Measurements from ENCODE around the gene DDIT4. TPM values are rescaled to one million over a fixed set of nuclear protein-coding genes. Genes with fewer than 3 reads are reported as not detected.

Gene DDIT4
- total and polyA plus RNA-seq, 3 donors from 2014 or later: 46.6 to 94.3 (median 69.6) TPM

- TF ChIP-seq CTCF (IDR thresholded peaks at IDR 0.05) (no peak), POLR2A (IDR thresholded peaks at IDR 0.05) (no peak)
- Histone ChIP-seq H3K27me3 (no peaks in the 10 kb centered on the region), H3K9me3 (no peaks in the 10 kb centered on the region), H3K27ac (no peak overlapping the region), H3K36me3 (ENCODE audit: low read depth, missing control alignments) (no peaks in the 10 kb centered on the region), H3K4me3 (no peak overlapping the region), H3K4me1 (peaks cover 55% of the 10 kb centered on the region)
- intact Hi-C loops (cut with DNase I; ENCODE audit: low total_unique reads): no loop called here
- no peak for DNase-seq
- WGBS, 2 donors: 91 to 97% methylated on average over 7 of the region's 7 CpGs
Observed at GRCh38 chr10:72311667-72312066, 37.9 kb downstream of the DDIT4 start.

DNA sequence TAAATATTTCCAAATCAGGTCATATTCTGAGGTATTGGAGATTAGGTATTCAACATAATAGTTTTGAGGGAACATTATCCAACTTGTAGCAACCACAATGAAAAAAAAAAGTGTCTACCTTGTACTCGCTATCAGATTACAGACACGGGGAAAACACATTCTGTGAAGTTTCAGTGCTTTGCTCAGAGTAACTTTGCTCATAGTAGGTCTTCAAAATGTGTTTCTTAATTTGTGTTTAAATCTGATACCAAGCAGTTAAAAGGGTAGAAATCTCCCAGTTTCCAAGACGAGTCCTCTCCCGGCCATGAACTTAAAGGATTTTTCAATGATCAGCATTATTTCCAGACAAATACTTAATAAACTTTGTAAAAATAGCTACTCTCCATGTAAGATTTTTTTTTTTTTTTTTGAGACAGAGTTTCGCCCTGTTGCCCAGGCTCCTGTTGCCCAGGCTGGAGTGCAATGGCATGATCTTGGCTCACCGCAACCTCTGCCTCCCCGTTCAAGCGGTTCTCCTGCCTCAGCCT, 39.2 kb downstream of the DDIT4 start:
- no peak for TF ChIP-seq CTCF (IDR thresholded peaks at IDR 0.05)
- TF ChIP-seq POLR2A (IDR thresholded peaks at IDR 0.05): no peak
- Histone ChIP-seq H3K27ac (no peak overlapping the region), H3K27me3 (no peaks in the 10 kb centered on the region), H3K36me3 (ENCODE audit: low read depth, missing control alignments) (no peaks in the 10 kb centered on the region), H3K4me1 (peaks cover 57% of the 10 kb centered on the region), H3K9me3 (no peaks in the 10 kb centered on the region), H3K4me3 (no peak overlapping the region)
- intact Hi-C loops (cut with DNase I; ENCODE audit: low total_unique reads): no loop called here
- WGBS, 2 donors: 70 to 78% methylated on average over 8 of the region's 8 CpGs
- DNase-seq: no peak

DNA sequence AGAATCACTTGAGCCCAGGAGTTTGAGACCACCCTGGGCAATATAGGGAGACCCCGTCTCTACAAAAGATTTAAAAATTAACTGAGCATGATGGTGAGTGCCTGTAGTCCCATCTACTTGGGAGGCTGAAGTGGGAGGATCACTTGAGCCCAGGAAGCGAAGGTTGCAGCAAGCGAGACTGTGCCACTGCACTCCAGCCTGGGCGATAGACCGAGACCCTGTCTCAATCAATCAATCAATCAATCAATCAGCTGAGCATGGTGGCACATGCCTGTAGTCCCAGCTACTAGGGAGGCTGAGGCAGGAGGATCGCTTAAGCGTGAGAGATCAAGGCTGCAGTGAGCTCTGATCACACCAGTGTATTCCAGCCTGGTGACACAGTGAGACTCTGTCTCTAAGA, 40.5 kb downstream of the DDIT4 start:
- H3K9me3 ChIP-seq: no peaks in the 10 kb centered on the region
- no peak for DNase-seq
- no peak for TF ChIP-seq CTCF (IDR thresholded peaks at IDR 0.05)
- TF ChIP-seq POLR2A (IDR thresholded peaks at IDR 0.05): no peak
- peaks cover 51% of the 10 kb centered on the region for H3K4me1 ChIP-seq
- H3K4me3 ChIP-seq: no peak overlapping the region
- H3K36me3 ChIP-seq (ENCODE audit: low read depth, missing control alignments): no peaks in the 10 kb centered on the region
- intact Hi-C loops (cut with DNase I; ENCODE audit: low total_unique reads): no loop called here
- H3K27ac ChIP-seq: peak overlapping the region in 1 of 2 donors; percentile 54
- WGBS, 2 donors: 88 to 97% methylated on average over 5 to 7 of the region's 7 CpGs
- H3K27me3 ChIP-seq: no peaks in the 10 kb centered on the region

DNA sequence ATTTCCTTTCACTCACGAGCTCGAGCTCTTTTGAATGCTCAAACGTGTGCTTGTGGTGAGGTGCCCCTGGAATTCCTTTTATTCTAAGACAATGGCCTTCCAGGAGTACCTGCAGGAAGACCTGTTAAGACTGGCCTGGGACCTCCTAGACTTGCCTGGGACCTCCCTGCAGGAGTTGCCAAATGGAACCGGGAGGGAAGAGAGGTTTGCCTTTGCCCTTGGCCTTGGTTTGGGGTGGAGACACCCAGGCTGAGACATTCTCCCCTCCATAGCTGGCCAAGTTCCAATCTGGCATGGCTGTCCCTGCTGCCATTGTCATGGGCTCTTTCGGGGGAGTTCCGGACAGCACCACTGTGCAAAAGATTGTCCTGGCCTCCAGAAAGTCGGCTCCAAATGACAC, 41.3 kb downstream of the DDIT4 start:
- no peak for TF ChIP-seq POLR2A (IDR thresholded peaks at IDR 0.05)
- TF ChIP-seq CTCF (IDR thresholded peaks at IDR 0.05): no peak
- no peaks in the 10 kb centered on the region for H3K27me3 ChIP-seq
- peaks cover 48% of the 10 kb centered on the region for H3K4me1 ChIP-seq
- peak; percentile 70 for DNase-seq
- H3K4me3 ChIP-seq: no peak overlapping the region
- peak overlapping the region; percentile 50 to 68 for H3K27ac ChIP-seq
- H3K9me3 ChIP-seq: no peaks in the 10 kb centered on the region
- no peaks in the 10 kb centered on the region for H3K36me3 ChIP-seq (ENCODE audit: low read depth, missing control alignments)
- WGBS, 2 donors: 22 to 27% methylated on average over 5 to 7 of the region's 7 CpGs
- intact Hi-C loops (cut with DNase I; ENCODE audit: low total_unique reads): no loop called here

Measured in testis (tissue), 3 donors.